Vagina (tissue), 2 donors: ENCODE measurements around the gene S100A3. TPM values are rescaled to one million over a fixed set of nuclear protein-coding genes. Genes with fewer than 3 reads are reported as not detected.
A peak's percentile ranks its signal among the peaks of the same experiment; 100 is the strongest.

ENCODE experiments used
- DNase-seq, 2 donors: peaks; one replicate each; pipeline ENCODE4 v3.0.0-alpha.2; 2017; ENCODE audit errors: extremely low spot score in 2 of 2
- H3K27ac ChIP-seq: fragments of 200-600 bp; sonication (generic); one replicate; pipeline ENCODE4 v1.5.1; 2019
- H3K27me3 ChIP-seq: fragments of 200-600 bp; sonication (generic); one replicate; pipeline ENCODE4 v1.5.1; 2019
- H3K36me3 ChIP-seq, 2 donors: fragments of 200-600 bp; sonication (generic); one replicate each; pipeline ENCODE4 v1.5.1; 2017 to 2019
- H3K4me1 ChIP-seq: fragments of 200-600 bp; sonication (generic); one replicate; pipeline ENCODE4 v1.5.1; 2019
- H3K4me3 ChIP-seq, 2 donors: fragments of 200-600 bp; sonication (generic); 1 replicate in 1 of 2; 2 replicates in 1 of 2; pipeline ENCODE4 v1.5.1; 2016 to 2019
- H3K9me3 ChIP-seq: fragments of 200-600 bp; sonication (generic); one replicate; pipeline ENCODE4 v1.5.1; 2019
- POLR2A ChIP-seq, 2 donors: fragments of 450-650 bp; IDR thresholded peaks; one replicate each; pipeline ENCODE4 v1.6.1; 2017; ENCODE audit warnings: antibody characterized with exemption in 2 of 2, mild to moderate bottlenecking in 2 of 2, moderate library complexity in 2 of 2
- POLR2AphosphoS5 ChIP-seq, 2 donors: sonication (generic); formaldehyde crosslinking; IDR thresholded peaks; one replicate each; pipeline ENCODE4 v1.9.0; 2017; ENCODE audit warnings: antibody characterized with exemption in 2 of 2, mild to moderate bottlenecking in 2 of 2, low read depth in 1 of 2; ENCODE audit not compliant: insufficient read depth in 1 of 2
- intact Hi-C: fragments of 100-400 bp; cut with DNase I; formaldehyde crosslinking; loops from one replicate; pipeline ENCODE4 v1.15.1; 2023
- total RNA-seq: library from RNA; depleted of rRNA; stranded (reverse); fragments of >200 nt; gene quantifications from one replicate; pipeline ENCODE4 v1.2.3, GENCODE V29; 2016
- TF ChIP-seq, protein P1 (sequence below), 3 experiments: fragments of 450-650 bp in 2 of 3; fragments of 200-600 bp in 1 of 3; sonication (generic) in 1 of 3; IDR thresholded peaks; one replicate each; pipeline ENCODE4 v1.5.1; 2017 to 2019; ENCODE audit warnings: antibody characterized with exemption in 3 of 3, mild to moderate bottlenecking in 2 of 3, moderate library complexity in 2 of 3

Gene S100A3
- total RNA-seq, 1 donor from 2014 or later: 9.6 TPM

DNA sequence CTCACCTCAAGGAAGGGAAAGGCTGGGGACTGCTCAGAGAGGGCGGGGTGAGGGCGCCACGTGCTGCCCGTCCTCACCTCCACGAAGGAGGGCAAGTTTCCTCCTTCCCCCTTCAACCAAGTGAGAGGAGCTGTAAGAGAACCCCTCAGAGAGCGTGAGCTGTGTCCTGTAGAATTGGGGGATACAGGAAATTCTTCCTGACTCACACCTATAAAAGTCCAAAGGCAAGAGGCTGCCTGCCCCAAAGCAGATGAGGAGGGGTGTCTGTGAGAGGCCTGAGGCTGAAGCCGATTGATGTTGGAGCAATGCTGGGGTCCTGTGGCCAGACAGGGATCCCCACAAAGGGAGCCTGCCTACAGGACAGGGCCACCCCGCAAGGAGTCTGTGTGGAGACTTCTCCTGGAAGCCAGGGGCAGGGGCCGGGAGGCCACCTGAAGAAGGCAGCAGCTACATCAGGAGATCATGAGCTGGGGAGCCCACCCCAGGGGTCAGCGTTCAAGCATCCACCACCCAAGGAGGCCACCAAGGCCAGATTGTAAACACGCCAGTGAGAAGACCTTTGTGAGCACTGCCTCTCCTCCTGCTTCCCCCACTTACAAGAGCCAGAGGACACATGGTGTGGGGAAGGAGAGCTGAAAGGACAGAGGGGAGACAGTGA is 41.0 kb downstream of the S100A3 start:
- peak in 1 of 2 donors; percentile 64 for DNase-seq
- no peaks in the 10 kb centered on the region for H3K27me3 ChIP-seq
- intact Hi-C loops: no loop called here
- peak overlapping the region; percentile 88 for H3K27ac ChIP-seq
- peaks cover 36% of the 10 kb centered on the region for H3K4me1 ChIP-seq
- TF ChIP-seq, protein P1, sequence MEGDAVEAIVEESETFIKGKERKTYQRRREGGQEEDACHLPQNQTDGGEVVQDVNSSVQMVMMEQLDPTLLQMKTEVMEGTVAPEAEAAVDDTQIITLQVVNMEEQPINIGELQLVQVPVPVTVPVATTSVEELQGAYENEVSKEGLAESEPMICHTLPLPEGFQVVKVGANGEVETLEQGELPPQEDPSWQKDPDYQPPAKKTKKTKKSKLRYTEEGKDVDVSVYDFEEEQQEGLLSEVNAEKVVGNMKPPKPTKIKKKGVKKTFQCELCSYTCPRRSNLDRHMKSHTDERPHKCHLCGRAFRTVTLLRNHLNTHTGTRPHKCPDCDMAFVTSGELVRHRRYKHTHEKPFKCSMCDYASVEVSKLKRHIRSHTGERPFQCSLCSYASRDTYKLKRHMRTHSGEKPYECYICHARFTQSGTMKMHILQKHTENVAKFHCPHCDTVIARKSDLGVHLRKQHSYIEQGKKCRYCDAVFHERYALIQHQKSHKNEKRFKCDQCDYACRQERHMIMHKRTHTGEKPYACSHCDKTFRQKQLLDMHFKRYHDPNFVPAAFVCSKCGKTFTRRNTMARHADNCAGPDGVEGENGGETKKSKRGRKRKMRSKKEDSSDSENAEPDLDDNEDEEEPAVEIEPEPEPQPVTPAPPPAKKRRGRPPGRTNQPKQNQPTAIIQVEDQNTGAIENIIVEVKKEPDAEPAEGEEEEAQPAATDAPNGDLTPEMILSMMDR (IDR thresholded peaks at IDR 0.05): no peak
- no peak for TF ChIP-seq POLR2A (IDR thresholded peaks at IDR 0.05)
- TF ChIP-seq POLR2AphosphoS5 (IDR thresholded peaks at IDR 0.05; ENCODE audit: insufficient read depth in 1 of 2, low read depth in 1 of 2): no peak
- H3K36me3 ChIP-seq: no peaks in the 10 kb centered on the region
- H3K4me3 ChIP-seq: no peak overlapping the region
- H3K9me3 ChIP-seq: no peaks in the 10 kb centered on the region

GRCh38 chr1:153506831-153507413 is 42.1 kb downstream of the S100A3 start:
- intact Hi-C loops: no loop called here
- peak; percentile 88 to 93 for TF ChIP-seq POLR2AphosphoS5 (IDR thresholded peaks at IDR 0.05; ENCODE audit: insufficient read depth in 1 of 2, low read depth in 1 of 2)
- TF ChIP-seq, protein P1 (IDR thresholded peaks at IDR 0.05): no peak
- H3K4me1 ChIP-seq: peaks cover 36% of the 10 kb centered on the region
- no peaks in the 10 kb centered on the region for H3K27me3 ChIP-seq
- peak; percentile 96 to 98 for DNase-seq
- no peaks in the 10 kb centered on the region for H3K9me3 ChIP-seq
- H3K36me3 ChIP-seq: no peaks in the 10 kb centered on the region
- peak overlapping the region; percentile 88 for H3K27ac ChIP-seq
- H3K4me3 ChIP-seq: peak overlapping the region in 1 of 2 donors; percentile 18

DNA sequence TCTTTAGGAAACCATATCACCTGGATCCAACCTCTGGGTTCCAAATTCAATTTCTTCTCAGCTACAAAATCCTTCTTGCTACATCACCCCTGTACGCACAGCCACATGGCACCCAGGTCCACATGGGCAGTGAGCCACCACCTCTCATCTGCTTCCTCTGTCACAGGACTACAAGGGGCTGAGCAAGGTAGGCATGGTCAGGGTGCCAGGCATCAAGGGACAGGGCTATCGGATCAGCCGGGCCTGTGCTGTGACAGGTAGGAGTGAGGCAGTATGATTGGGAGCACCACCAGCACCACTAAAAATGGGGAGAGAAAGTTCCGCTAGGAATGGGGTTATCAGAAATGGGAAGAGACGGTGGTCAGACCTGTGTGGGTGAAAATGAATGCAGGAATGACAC is 42.7 kb downstream of the S100A3 start:
- peak overlapping the region; percentile 88 for H3K27ac ChIP-seq
- H3K4me1 ChIP-seq: peaks cover 36% of the 10 kb centered on the region
- H3K9me3 ChIP-seq: no peaks in the 10 kb centered on the region
- no peak for TF ChIP-seq POLR2A (IDR thresholded peaks at IDR 0.05)
- TF ChIP-seq POLR2AphosphoS5 (IDR thresholded peaks at IDR 0.05; ENCODE audit: insufficient read depth in 1 of 2, low read depth in 1 of 2): no peak
- TF ChIP-seq, protein P1 (IDR thresholded peaks at IDR 0.05): no peak
- no peaks in the 10 kb centered on the region for H3K27me3 ChIP-seq
- DNase-seq: no peak
- no peaks in the 10 kb centered on the region for H3K36me3 ChIP-seq
- peak overlapping the region in 1 of 2 donors; percentile 18 for H3K4me3 ChIP-seq
- intact Hi-C loops: no loop called here

DNA sequence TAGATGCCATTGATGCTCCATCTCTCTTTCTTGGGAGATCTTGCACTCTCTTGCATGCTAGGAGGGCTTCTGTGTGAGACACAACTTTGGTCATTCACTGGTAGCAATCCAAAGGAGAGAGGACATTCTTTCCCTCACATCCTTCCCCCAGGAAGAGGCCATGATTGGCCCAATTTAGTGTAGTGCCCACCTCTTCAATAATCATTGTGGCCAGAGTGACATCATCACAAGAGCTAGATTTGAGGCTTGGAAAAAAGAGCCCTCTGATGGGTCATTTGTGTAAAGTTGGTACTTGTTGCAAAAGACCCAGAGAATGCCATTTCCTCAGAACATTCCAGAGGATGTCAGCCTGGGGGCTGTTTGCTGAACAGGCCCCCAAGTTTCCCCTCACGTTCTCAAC is 43.5 kb downstream of the S100A3 start:
- TF ChIP-seq, protein P1 (IDR thresholded peaks at IDR 0.05): no peak
- TF ChIP-seq POLR2AphosphoS5 (IDR thresholded peaks at IDR 0.05; ENCODE audit: insufficient read depth in 1 of 2, low read depth in 1 of 2) (no peak), POLR2A (IDR thresholded peaks at IDR 0.05) (no peak)
- Histone ChIP-seq H3K9me3 (no peaks in the 10 kb centered on the region), H3K4me1 (peaks cover 36% of the 10 kb centered on the region), H3K27ac (peak overlapping the region; percentile 88), H3K27me3 (no peaks in the 10 kb centered on the region), H3K36me3 (no peaks in the 10 kb centered on the region), H3K4me3 (no peak overlapping the region)
- peak in 1 of 2 donors; percentile 12 for DNase-seq
- intact Hi-C loops: no loop called here

DNA sequence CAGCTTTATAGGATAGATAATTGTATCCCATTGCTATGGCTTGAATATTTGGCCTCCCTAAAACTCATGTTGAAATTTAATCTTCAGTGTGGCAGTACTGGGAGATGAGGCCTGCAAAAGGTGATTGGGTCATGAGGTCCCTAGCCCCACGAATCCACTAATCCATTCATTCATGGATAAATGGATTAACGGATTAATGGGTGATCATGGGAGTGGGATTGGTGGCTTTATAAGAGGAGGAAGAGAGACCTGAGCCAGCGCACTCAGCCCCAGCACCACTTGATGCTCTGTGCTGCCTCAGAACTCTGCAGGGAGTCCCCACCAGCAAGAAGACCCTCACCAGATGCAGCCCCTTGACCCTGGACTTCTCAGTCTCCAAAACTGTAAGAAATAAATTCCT is 45.3 kb downstream of the S100A3 start:
- H3K36me3 ChIP-seq: no peaks in the 10 kb centered on the region
- H3K4me3 ChIP-seq: no peak overlapping the region
- TF ChIP-seq, protein P1 (IDR thresholded peaks at IDR 0.05): no peak
- TF ChIP-seq POLR2AphosphoS5 (IDR thresholded peaks at IDR 0.05; ENCODE audit: insufficient read depth in 1 of 2, low read depth in 1 of 2): no peak
- no peak for TF ChIP-seq POLR2A (IDR thresholded peaks at IDR 0.05)
- no peaks in the 10 kb centered on the region for H3K27me3 ChIP-seq
- H3K9me3 ChIP-seq: no peaks in the 10 kb centered on the region
- DNase-seq: peak in 1 of 2 donors; percentile 12
- no peak overlapping the region for H3K27ac ChIP-seq
- intact Hi-C loops: no loop called here
- H3K4me1 ChIP-seq: peaks cover 36% of the 10 kb centered on the region
